Measurements from ENCODE around the gene KLHL34.

Gene KLHL34

DNA sequence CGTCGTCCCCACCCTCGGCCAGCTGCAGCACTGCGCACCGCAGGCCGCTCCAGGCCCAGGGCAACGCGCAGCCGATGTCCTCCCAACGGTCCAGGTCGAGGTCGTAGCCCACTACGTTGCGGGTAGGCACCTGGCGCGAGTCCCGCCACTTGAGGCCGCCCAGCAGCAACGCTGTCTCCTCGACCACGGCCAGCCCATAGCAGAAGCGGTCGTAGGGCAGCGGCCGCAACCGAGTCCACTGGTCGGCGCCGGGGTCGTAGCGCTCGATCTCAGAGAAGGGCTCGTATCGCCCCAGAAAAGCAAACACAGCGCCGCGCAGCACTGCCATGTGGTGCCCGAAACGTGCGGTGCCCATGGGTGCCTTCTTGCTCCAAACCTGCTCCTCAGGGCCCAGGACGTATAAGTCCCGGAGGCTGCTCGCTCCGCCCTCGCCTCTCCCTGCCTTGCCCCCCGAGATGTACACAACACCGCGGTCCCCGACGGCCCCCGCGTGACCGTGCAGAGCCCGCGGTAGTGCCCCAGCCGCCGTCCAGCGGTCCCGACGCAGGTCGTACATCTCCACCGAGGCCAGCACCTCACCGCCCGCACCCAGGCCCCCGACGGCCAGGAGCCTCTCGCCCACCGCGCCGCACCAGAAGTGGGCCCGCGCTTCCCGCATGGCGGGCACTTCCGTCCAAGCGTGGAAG is 2.1 kb downstream of the KLHL34 start:
- no peak for DNase-seq (ENCODE audit: low read depth)

GRCh38 chrX:21645886-21646285 is 12.2 kb downstream of the KLHL34 start:
- DNase-seq (ENCODE audit: low read depth) = no peak

DNA sequence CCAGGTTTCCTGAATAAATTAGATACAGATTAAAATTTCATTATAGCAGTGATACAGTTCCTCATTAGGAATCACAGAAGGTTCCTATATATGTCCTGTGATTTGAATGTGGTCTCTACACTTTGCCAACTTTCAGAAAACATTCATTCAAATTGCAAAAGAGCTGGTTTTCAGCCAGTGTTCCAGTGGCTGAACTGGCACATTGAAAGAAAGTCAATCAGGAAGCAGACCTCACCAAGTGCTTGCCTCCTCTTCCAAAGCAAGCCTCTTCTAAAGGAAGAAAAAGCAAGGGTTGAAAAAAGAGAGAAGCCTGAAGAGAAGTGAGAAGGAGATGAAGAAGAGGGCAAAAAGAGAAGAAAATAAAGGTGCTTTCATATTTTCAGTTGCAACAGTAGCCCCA is 12.7 kb downstream of the KLHL34 start:
- no peak for DNase-seq (ENCODE audit: low read depth)

DNA sequence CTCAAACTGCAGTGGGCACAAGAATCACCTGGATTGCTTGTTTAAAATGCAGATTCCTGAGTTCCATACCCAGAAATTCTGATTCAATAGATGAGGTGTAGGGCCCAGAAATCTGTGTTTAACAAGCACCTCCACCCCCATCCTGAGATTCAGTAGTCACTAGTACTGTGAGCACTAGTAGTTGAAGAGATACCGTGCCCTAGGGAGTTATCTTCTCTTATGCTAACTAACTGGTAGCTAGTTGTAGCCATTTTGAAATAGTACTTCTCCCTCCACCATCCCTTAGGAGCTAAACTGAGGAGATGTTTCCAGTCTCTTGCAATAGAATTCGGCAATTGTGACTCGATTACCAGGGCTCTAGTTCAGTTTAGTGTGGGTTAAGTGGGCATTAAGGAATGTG is 18.4 kb downstream of the KLHL34 start:
- no peak for DNase-seq (ENCODE audit: low read depth)

GRCh38 chrX:21638311-21638710 is 19.8 kb downstream of the KLHL34 start:
- DNase-seq (ENCODE audit: low read depth) = no peak

- no peak for DNase-seq (ENCODE audit: low read depth)
These were observed 26.1 kb downstream of the KLHL34 start for GRCh38 chrX:21632027-21632426.

GRCh38 chrX:21623778-21624501 is 34.2 kb downstream of the KLHL34 start:
- DNase-seq (ENCODE audit: low read depth) = no peak

- DNase-seq (ENCODE audit: low read depth) = no peak
These were observed 37.9 kb downstream of the KLHL34 start for GRCh38 chrX:21620234-21620633.

DNA sequence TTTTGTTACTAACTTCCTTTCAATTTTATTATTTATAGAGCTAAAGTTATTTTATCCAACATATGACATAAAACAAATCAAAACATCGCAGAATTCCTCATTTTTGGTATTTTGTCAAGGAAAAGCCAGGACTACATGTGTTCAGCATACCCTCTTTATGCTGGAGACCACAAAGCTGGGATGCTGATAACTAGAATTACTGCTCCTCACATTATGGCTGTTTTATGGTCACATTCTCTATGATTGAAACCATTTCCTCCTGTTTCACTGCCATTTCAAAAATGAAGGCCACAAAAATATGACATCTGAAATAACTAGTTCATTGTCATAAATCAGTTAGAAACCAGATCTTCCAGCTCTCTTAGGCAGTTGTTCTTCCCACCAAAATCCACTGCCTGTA is 41.7 kb downstream of the KLHL34 start:
- no peak for DNase-seq (ENCODE audit: low read depth)

- DNase-seq (ENCODE audit: low read depth) = no peak
These were observed 46.0 kb downstream of the KLHL34 start for GRCh38 chrX:21612154-21612553.

DNA sequence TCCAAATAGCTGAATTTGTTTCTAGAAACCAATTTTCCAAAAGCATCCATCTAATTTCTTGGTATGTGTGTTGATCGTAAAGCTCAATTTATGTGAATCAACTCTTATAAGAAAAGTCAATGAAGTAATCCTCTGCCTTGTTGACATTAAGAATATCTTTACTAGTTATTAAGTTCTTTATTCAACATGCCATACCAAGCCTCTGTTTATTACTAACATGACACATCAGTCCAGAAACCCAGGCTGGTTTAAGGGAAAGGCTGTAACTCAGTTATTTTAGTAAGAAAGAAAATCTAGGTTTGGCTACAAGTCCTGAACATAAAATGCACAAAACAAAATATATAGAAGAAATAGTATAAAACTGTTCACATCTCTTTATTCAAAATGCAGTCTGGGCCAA is 48.0 kb downstream of the KLHL34 start:
- DNase-seq (ENCODE audit: low read depth) = no peak

DNA sequence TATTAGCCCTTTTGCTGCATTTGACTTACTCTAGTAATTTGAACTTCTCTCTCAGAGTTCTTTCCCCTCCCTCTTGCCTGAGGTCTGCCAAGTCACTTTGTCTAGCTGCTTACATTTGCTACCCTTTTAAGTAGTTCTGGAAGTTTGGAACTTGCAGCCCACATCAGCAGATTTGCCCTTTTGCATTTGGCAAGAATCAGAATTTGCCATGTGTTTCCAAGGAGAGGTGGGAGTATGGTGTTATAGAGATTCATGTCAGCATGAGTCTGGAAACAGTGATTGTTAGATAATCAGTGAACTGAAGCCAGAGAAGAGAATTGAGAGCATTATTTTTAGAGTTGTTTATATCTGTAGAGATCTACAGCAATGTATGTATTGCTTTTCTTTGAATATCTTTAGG is 52.1 kb downstream of the KLHL34 start:
- DNase-seq (ENCODE audit: low read depth) = no peak

Measured in activated gamma-delta T cell treated with anti-CD3 and anti-CD28 coated beads, Interleukin-2, amount 50 U/mL, for 16 hours (primary cell).